Ectodermal cell (in vitro differentiated cells): ENCODE data around the gene CUEDC1.
A peak's percentile ranks its signal among the peaks of the same experiment; 100 is the strongest.

Experiments
- H3K27ac ChIP-seq: 2 replicates; pipeline ENCODE4 v1.7.0; 2013; ENCODE audit warnings: mild to moderate bottlenecking, low read depth, low read length; ENCODE audit not compliant: insufficient read depth, poor library complexity, severe bottlenecking
- H3K27me3 ChIP-seq: 2 replicates; pipeline ENCODE4 v1.7.0; 2013; ENCODE audit warnings: mild to moderate bottlenecking, low read length; ENCODE audit not compliant: insufficient read depth, control insufficient read depth, poor library complexity, severe bottlenecking
- H3K36me3 ChIP-seq: one replicate; pipeline ENCODE4 v1.7.0; 2013; ENCODE audit warnings: low read length; ENCODE audit not compliant: control insufficient read depth, insufficient read depth
- H3K4me1 ChIP-seq: one replicate; pipeline ENCODE4 v1.7.0; 2013; ENCODE audit warnings: low read length; ENCODE audit not compliant: control insufficient read depth, insufficient read depth
- H3K4me3 ChIP-seq: 2 replicates; pipeline ENCODE4 v1.7.0; 2013; ENCODE audit warnings: low read depth, low read length, control low read depth; ENCODE audit not compliant: insufficient read depth
- H3K9me3 ChIP-seq: 2 replicates; pipeline ENCODE4 v1.7.0; 2013; ENCODE audit warnings: mild to moderate bottlenecking, low read length, moderate library complexity; ENCODE audit not compliant: control insufficient read depth
- WGBS, 2 experiments: methylation state at CpG; one replicate each; pipeline ENCODE4 v1.1.7; 2013; ENCODE audit warnings: missing lambda C conversion rate in 2 of 2; 5-methylcytosine and 5-hydroxymethylcytosine counted together

CUEDC1 gene

GRCh38 chr17:57832314-57833178, 122.7 kb downstream of the CUEDC1 start:
- 15 to 17% methylated on average over 11 to 12 of the region's 12 CpGs for WGBS, 2 experiments
- peaks cover 8% of the 10 kb centered on the region for H3K4me1 ChIP-seq

GRCh38 chr17:57830880-57831279, 124.3 kb downstream of the CUEDC1 start:
- Histone ChIP-seq H3K4me1 (peaks cover 8% of the 10 kb centered on the region), H3K36me3 (no peaks in the 10 kb centered on the region), H3K27ac (no peak overlapping the region), H3K9me3 (no peaks in the 10 kb centered on the region), H3K4me3 (no peak overlapping the region), H3K27me3 (no peaks in the 10 kb centered on the region)
- WGBS, 2 experiments: 84 to 85% methylated on average over 7 of the region's 7 CpGs

More at GRCh38 chr17:57832314-57833178, 122.7 kb downstream of the CUEDC1 start:
- Histone ChIP-seq H3K4me3 (peak overlapping the region; percentile 2), H3K9me3 (no peaks in the 10 kb centered on the region), H3K27ac (peak overlapping the region; percentile 53), H3K27me3 (no peaks in the 10 kb centered on the region), H3K36me3 (no peaks in the 10 kb centered on the region)

DNA sequence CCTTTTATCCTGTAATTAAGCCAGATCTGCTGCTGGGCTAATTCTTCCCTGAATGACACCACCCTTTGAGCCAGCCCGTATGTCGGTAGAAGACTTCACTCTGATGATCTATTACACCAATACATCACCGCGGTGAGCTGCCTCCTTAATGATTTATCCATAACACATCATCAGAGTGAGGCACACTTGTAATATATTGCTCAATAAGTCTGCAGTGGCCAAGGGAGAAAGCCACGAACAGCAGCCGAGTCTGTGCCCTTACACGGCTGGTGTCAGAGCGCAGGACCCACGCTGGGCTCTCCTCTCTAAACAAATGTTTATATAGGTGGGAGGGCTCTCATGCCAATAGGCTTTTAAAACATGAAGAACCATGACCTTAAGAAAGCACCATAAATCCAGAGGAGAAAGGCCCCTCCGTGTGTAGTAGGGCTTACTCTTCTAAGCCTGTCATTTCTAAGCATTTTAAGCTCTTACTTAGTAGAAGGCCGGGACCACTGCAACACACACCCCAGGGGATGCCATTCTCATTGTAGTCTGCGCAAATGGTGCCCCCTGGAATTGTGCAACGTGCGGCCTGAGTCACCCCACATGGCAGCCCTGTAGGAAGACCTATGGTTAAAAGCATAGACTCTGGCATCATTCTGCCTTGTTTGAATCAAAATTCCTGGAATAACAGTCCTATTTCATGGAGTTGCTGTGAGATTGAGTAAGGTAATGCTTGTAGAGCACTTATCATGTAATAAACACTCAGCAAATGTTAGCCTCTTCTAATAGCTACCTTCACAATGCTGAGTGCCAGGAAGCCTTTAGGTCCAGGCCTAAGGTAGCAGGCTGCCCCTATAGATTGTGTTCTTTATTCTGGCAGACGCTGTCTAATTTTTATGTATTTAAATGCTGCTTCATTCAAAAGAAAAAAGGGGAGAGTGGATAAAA, 131.5 kb downstream of the CUEDC1 start:
- Histone ChIP-seq H3K4me3 (no peak overlapping the region), H3K27ac (no peak overlapping the region), H3K36me3 (no peaks in the 10 kb centered on the region), H3K9me3 (no peaks in the 10 kb centered on the region), H3K27me3 (no peaks in the 10 kb centered on the region), H3K4me1 (peaks cover 9% of the 10 kb centered on the region)
- 70 to 76% methylated on average over 15 of the region's 15 CpGs for WGBS, 2 experiments

- Histone ChIP-seq H3K27me3 (no peaks in the 10 kb centered on the region), H3K36me3 (no peaks in the 10 kb centered on the region), H3K27ac (no peak overlapping the region), H3K4me1 (peaks cover 9% of the 10 kb centered on the region), H3K9me3 (no peaks in the 10 kb centered on the region), H3K4me3 (no peak overlapping the region)
- 91 to 92% methylated on average over 5 of the region's 5 CpGs for WGBS, 2 experiments
Observed at GRCh38 chr17:57819867-57820266, 135.3 kb downstream of the CUEDC1 start.

- peaks cover 9% of the 10 kb centered on the region for H3K4me1 ChIP-seq
- no peak overlapping the region for H3K4me3 ChIP-seq
- H3K27me3 ChIP-seq: no peaks in the 10 kb centered on the region
- H3K36me3 ChIP-seq: no peaks in the 10 kb centered on the region
- H3K27ac ChIP-seq: no peak overlapping the region
- WGBS, 2 experiments: 96 to 100% methylated on average over 2 of the region's 2 CpGs
- no peaks in the 10 kb centered on the region for H3K9me3 ChIP-seq
Observed at GRCh38 chr17:57819285-57819684, 135.9 kb downstream of the CUEDC1 start.

DNA sequence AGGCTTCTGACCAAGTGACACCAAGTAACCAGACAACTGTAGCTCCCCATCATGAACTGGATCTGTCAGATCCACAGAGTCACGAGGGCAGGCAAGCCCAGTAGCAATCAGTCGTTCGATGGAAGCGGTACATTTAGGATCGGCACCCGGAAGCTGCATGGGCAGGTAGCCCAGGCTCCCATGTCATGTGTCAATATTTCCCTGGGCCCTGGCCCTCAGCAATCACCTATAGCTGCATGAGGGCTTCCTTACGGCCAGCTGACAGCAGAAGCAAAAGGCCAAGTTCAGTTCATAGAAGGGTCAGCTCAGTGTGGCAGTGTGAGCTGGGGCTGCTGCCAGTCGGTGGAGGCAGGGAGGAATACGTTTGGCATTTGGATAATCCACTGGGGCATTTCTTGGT, 137.1 kb downstream of the CUEDC1 start:
- Histone ChIP-seq H3K27me3 (no peaks in the 10 kb centered on the region), H3K4me1 (peaks cover 2% of the 10 kb centered on the region), H3K4me3 (no peak overlapping the region), H3K9me3 (no peaks in the 10 kb centered on the region), H3K27ac (no peak overlapping the region), H3K36me3 (no peaks in the 10 kb centered on the region)
- 83 to 84% methylated on average over 9 of the region's 9 CpGs for WGBS, 2 experiments

- H3K4me3 ChIP-seq: no peak overlapping the region
- no peaks in the 10 kb centered on the region for H3K4me1 ChIP-seq
- no peak overlapping the region for H3K27ac ChIP-seq
- H3K27me3 ChIP-seq: no peaks in the 10 kb centered on the region
- WGBS, 2 experiments: 93 to 98% methylated on average over 4 of the region's 4 CpGs
- H3K36me3 ChIP-seq: no peaks in the 10 kb centered on the region
- H3K9me3 ChIP-seq: no peaks in the 10 kb centered on the region
Observed at GRCh38 chr17:57817299-57817698, 137.9 kb downstream of the CUEDC1 start.

DNA sequence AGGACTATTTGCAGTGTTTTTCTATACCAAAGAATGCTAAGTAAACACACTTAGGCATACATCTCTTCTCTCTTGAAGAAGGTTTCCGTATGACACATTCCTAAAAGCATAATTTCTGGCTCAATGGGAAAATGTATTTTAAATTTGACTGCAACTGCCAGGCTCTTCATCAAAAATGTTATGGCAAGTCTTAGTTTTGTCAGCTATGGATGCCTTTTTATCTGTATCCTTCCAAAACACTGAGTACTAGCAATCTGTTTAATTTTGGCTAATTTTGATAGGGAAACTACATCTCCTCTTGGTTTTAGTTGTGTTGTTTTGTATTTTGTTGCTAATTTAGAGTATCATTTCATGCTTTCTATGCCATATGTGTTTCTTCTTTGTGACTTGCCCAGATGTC, 140.8 kb downstream of the CUEDC1 start:
- H3K27me3 ChIP-seq: no peaks in the 10 kb centered on the region

GRCh38 chr17:57811638-57812280, 143.5 kb downstream of the CUEDC1 start:
- Histone ChIP-seq H3K27ac (no peak overlapping the region), H3K9me3 (no peaks in the 10 kb centered on the region), H3K27me3 (no peaks in the 10 kb centered on the region), H3K36me3 (no peaks in the 10 kb centered on the region), H3K4me1 (no peaks in the 10 kb centered on the region), H3K4me3 (no peak overlapping the region)
- WGBS, 2 experiments: 91% methylated on average over 8 of the region's 8 CpGs

More for the DNA sequence above, 140.8 kb downstream of the CUEDC1 start:
- H3K4me1 ChIP-seq: no peaks in the 10 kb centered on the region
- WGBS, 2 experiments: 91% methylated on average over 1 of the region's 1 CpG; no CpG with 5 or more reads in 1 of the 2 experiments
- no peaks in the 10 kb centered on the region for H3K36me3 ChIP-seq
- H3K4me3 ChIP-seq: no peak overlapping the region
- no peak overlapping the region for H3K27ac ChIP-seq
- H3K9me3 ChIP-seq: no peaks in the 10 kb centered on the region
